HG03521 (cell line): ENCODE data around the gene PRKCZ.

Experiments used
- ATAC-seq: cut with Tn5 transposase; IDR thresholded peaks from one replicate; pipeline ENCODE4 v1.9.1; 2021; ENCODE audit warnings: mild to moderate bottlenecking, moderate library complexity; ENCODE audit not compliant: unreplicated experiment

The PRKCZ gene

DNA sequence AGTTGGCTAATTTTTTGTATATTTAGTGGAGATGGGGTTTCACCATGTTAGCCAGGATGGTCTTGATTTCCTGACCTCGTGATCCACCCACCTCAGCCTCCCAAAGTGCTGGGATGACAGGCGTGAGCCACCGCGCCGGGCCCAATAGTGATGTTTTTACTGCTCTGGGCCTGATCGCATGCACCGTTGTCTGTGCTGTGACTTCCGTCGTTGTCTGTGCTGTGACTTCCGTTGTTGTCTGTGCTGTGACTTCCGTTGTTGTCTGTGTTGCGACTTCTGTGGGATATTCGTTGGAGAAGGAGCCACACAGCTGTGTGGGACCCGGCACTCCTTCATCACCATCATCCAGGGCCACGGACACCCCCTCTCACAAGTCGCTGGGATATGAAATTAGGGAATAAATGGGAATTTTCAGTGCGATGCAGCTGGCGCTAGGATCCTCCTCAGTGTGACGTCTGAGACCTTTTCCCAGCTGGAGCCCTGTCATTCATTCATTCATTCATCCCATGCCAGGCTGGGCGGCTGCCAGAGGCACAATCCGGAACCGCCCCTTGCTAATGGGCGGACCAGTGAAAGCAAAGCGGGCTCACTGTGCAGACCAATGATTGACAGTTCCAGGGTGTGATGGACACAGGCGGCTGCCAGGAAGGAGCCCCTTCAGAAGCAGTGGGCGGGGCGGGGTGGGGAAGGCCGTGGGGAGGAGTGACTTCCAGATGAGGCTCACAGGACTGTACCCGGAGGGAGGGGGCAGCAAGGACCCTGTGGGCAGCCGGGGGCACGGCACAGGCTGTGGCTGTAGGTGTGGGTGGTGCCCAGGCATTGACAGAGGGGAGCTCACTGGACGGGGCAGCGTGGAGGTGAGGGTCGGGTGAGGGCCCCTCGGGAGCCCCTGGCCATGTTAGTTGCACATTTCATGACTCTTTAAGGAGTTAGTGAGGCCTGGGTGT, 48.9 kb downstream of the PRKCZ start:
- ATAC-seq: no peak

DNA sequence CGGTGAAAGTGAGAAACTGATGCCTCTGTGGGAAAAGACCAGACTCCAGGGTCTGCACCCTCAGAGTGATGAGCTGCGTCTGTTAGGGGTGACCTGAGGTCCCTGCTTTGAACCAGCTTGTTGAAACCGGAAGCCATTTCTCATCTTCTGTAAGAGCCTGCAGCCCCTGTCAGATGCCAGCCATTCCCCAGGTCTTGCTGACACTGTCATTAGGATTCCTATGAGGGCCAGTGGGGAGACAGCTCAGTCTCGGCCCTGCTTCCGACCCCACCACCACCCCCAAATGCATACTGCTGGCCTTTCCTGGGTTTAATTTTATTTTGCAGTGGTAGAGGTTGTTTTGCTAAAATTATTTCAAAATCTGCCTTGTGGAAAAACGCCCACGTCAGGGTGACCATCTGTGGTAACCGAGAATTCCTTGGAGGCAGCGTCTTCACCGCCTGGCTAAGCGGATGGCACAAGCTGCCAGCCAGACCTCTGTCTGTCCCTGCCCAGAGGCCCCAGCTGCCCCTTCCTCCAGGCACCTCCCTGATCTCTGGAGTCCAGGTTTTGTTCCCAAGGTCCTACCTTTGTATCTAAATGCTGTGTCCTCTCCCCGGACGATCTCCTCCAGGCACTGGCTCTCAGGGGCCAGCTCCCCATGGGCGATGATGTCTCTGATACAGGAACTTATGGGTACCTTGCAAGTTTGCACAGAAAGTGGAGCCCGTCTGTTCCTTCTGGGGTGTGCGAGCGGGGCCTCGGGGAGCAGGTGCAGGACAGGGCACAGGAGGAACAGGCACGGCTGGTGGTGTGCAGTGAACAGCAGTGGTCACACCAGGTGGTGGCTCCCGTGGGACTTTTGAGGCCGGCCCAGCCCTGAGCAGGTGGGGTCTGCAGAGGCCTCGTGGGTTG, 49.9 kb downstream of the PRKCZ start:
- ATAC-seq: no peak

DNA sequence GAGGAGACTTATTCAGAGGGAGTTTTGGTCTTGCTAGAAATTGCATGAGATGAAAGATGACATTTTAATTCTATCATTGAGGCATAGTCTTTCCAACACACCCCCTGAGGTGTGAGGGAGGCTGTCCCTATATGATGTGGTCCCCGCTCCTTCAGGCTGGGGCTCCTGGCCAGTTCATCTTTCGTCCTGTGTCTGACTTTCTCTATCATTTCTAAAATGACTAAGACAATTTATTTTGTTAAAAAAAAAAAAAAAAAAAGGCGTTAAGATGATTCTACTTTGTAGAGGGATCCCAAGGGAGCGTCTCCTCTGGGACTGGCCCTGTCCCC, 50.5 kb downstream of the PRKCZ start:
- ATAC-seq: no peak

DNA sequence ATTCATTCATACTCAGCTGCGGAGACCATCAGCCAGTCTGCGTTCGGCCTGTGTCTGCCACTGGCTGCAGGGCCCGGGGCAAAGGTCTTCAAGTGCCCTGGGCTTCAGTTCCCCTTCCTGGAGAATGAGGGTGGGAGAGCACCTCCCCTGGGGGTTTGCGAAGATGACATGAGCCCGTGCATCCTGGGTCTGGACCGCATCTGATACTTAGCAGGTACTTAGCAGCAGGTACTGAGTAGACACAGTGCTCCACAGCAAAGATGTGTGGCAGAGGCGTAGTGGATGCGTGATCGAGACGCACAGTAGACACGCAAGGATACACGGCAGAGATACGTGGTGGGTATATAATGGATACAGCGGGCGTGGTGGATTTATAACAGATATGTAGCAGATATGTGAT, 51.3 kb downstream of the PRKCZ start:
- ATAC-seq: no peak

DNA sequence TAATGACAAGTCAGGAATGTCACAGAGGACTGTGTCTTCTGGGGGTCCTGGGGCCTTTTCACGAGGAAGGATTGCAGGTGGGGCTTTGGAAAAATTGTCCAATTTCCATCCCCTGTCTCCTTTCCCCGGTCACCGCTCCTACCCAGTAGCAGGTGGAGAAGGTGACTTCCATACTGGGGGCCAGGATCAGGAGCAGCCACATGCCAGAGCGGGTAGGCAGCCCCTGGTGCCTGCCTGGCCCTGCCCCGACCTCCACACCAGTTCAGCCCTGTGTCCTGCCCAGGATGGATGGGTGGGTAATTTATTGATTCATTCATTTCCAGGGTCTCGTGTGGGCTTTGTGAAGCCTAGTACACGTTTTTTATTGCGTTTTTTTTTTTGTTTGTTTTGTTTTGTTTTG, 51.7 kb downstream of the PRKCZ start:
- no peak for ATAC-seq

DNA sequence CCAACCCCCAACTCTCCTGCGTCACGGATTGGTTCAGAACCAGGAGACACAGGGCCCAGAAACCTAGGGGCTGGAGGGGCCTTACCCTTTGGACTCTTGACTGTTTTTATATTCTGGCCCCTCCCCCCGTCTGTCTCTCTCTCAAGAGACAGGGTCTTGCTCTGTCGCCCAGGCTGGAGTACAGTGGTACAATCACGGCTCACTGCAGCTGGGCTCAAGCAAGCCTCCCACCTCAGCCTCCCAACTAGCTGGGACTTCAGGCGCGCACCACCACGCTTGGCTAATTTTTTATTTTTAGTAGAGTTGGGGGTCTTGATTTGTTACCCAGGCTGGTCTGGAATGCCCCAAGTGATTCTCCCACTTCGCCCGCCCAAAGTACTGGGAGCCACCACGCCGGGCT, 52.5 kb downstream of the PRKCZ start:
- ATAC-seq: no peak

DNA sequence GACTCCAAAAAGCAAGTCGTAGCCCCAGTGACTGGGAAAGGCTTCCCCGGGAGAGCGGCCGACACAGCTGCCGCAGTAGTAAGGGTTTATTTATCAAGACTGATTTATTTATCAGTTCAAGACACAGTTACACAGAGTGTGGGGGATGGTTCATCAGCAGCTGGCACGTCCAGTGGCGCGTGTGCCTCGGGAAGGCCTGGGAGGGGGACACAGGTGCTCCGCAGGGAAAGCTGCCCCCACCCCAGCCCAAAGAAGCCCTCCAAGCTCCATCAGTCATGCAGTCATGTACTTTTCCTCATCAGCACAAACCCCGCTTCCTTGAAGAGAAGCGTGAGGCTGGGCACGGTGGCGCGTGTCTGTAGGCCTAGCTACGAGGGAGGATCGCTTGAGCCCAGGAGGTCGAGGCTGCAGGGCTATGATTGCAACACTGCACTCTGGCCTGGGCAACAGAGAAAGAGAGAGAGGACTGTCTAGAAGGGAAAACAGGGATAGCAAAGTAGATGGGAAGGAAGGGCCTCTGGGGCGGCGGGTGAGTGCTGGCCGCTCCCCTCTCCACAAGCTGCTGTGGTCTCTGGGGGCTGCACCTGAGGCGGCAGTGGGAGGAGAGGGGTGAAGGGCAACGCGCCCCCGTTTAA, 53.2 kb downstream of the PRKCZ start:
- ATAC-seq: no peak

DNA sequence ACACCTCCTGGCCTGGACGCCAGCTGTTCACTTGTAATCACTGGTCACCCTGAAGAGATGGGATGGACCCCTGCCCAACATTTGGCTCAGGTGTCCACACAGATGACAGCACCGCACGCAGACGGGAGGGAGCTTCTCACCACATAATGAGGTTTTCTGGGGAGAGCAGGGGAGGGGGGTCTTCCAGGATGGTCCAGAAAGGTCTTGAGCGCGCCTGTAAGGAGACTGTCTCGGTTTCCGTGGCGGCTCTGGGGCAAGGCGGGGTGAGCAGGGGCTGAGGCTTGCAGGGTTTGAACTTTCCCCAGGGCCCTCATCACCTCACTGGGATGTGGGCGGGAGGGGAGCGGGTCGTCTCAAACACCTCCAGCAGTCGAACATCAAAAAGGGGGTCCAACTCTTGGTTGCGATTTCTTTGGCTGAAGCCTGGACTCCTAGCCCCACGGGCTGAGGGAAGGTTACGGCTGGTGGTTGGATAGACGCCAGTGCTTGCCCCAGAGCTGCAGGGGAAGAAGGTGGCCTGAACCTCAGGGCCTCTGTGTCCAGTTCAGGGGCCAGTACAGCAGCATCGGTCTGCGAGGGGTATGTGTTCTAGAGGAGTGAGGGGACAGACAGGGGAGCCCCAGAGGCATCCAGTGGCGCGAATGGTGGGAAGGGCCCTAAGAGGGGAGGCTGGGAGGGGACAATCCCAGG, 53.8 kb downstream of the PRKCZ start:
- no peak for ATAC-seq

DNA sequence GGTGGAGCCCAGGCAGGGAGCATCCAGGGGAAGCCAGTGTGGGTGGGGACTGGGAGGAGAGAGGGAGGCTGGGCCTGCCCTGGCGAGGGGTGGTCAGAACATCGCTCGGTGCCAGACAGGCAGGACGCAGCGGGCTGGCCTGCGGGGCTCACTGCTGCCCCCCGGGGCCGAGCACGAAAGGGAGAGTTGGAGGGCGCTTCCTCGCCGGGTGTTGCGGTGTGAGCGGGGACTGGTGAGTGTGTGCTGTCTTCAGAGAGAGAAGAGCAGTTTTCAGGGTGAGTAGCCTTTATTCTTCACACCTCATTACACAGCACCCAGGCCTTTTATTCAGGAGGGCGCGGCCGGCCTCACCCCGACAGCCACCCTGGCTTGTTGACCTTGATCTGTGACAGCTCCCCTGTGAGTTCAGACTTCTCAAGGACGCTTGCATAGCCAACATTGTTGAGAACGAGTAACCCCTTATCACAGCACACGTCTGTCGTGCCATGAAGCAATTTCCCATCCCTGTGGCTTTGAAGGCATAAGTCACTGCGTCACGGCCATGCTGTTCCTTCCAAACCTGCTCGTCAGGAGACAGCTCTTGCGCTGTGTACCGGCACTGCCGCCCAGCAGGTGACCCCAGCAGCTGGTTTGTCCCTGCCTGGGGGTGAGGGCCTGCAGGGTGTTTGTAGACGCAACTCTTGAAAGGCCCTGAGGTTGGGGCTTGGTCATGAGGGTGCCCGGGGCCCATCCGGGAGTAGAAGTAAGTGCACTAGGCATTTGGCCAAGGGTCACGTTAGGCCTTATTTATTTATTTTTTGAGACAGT, 54.6 kb downstream of the PRKCZ start:
- no peak for ATAC-seq

DNA sequence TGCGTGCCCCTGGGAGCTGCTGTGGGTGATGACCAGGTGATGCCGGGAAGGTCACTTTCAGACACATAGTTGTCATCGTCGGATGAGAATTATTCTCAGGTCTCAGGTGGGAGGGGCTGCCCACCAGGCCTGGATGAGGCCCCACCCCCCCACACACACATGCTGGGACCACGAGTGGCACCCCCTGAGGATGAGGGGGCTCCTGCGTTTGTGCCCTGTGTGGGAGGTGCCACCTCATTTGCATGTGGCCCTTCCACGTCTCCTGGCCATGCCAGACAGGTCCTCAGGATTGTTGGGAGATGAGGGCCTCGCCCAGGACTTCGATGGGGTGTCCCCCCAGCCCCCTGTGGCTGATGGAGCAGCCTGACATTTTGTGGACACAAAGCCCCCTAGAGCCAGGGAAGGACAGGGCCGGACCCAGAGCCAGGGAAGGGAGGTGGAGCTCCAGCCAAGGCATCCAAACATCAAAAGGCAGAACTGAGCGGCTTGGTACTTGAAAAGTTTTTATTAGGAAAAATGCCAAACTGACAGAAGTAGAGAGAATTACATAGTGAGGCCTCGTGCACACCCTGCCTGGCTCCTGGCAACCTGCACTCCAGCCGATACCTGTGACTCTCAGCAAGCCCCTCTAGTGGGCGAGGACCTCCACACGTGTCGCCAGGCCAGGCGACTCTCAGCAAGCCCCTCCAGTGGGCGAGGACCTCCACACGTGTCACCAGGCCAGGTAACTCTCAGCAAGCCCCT, 55.7 kb downstream of the PRKCZ start:
- ATAC-seq: no peak

DNA sequence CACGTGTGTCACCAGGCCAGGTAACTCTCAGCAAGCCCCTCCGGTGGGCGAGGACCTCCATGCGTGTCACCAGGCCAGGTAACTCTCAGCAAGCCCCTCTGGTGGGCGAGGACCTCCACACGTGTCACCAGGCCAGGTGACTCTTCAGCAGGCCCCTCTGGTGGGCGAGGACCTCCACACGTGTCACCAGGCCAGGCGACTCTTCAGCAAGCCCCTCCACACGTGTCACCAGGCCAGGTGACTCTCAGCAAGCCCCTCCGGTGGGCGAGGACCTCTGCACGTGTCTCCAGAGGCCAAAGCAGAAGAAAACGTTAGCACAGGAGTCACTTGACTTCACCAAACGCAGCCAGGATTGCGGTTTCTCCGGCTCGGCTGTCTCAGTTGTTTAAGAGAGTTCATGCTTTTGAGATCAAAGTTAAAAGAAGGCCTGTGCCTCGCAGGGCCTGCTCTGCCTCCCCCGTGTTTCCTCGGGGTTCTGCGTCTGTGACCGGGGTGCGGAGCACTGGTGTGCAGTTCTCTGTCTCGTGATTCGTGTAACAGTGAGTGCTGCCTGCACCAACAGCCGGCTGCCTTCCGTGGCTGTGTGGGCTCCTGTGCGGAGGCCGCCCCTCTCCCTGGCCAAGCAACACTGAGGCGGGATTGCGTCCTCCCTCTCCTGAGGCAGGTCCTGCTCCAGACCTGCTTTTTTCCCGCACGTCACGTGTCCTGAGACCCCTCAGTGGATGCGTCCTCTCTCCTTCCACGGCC, 56.6 kb downstream of the PRKCZ start:
- ATAC-seq: no peak

DNA sequence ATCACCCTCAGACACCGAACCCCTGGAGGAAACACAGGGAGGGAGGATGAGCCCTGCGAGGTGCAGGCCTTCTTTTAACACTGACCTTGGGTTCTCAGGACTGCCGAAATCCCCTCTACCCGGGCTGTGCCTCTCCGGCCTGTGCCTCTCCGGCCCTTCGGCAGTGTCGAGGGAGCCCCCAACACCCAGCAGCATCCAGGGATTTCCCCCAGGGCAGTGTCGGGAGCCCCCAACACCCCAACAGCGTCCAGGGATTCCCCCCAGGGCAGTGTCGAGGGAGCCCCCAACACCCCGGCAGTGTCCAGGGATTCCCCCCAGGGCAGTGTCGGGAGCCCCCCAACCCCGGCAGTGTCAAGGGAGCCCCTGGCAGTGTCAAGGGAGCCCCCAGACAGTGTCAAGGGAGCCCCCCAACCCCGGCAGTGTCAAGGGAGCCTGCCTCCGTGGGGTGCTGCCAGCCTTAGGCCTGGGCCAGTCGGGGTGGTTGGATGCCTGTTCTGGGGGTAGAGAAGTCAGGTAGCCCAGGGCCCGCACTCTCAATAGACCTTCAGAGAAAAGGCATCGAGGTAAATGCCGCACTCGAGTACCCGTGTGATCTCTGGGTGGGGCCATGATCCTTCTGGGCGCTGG, 57.5 kb downstream of the PRKCZ start:
- no peak for ATAC-seq

DNA sequence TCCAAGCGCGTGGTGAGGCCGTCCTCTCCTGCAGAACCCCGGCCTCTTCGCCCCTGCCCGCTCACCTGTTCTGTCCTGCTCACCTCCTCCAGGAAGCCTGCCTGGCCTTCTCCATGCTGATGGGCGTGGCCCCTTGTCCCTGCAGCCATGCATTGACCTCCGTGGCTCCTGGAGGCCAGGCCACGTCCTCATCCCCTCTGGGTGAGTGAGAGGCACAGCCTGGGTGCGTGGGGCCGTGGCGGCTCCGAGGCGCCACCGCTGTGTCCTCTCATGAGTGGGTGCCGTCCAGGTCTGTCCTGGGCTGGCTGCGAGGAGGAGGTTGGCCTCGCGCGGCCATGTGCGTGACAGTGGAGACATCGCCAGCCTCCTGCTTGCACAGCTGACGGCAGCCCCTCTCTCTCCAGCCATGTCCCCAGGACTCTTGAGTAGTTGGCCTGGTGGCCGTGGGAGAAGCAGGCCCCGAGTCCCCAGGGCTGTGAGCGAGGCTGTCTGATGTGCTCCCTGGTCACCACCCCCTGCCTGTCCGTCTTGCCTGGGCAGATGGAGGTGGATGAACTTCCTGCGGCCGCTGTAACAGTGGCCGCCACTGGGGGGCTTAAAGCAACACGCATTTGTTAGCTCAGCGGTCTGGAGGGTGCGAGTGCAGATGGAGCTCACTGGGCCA, 58.1 kb downstream of the PRKCZ start:
- ATAC-seq: no peak

DNA sequence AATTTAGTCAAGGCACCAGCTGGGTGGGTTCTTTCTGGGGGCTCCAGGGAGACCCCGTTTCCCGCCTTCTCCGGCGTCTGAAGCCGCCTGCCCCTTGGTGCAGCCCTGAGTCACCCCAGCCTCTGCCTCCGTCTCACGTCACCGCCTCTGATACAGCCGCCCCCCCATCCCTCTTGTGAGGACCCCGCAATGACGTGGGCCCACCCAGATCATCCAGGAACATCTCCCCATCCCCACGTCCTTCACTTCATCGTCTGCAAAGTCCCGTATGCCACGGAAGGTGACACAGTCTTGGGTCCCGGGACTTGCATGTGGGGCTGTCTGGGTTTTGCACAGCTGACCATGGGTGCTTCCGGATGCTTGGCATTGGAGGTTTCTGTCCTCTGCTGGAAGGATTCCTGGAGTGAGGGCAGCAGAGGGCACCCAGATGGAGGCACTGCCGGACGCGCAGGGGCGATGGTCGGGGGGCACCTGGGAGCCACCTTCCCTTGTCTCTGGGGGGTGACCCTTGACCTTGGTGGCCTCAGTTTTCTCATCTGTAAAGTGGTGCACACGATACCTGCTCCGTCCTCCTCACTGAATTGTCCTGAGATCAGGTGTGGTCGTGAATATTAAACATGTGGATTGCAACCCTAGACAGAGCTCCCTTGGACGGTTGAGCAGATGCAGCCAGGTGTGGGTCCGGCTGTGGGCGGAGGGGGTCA, 58.8 kb downstream of the PRKCZ start:
- ATAC-seq: no peak

DNA sequence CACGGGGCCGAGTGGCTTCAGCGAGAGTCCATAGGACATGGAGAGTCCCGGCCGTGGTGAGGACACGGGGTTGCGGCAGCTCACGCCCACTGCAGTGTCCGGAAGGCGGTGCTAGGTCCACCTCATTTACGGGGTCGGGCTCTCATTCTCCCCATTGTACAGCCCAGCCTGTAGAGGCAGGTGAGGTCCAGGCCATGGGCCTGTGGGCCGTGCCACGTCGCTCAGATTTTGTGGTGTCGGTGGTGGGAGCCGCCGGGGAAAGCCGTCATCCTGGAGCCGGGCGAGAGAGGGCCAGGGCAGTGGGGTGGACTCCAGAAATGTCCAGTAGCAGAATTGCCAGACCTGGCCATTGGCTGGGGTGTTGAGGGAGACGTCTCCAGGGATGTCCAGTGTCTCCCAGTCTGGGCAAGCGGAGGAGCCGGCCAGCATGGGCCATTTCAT, 59.4 kb downstream of the PRKCZ start:
- no peak for ATAC-seq

DNA sequence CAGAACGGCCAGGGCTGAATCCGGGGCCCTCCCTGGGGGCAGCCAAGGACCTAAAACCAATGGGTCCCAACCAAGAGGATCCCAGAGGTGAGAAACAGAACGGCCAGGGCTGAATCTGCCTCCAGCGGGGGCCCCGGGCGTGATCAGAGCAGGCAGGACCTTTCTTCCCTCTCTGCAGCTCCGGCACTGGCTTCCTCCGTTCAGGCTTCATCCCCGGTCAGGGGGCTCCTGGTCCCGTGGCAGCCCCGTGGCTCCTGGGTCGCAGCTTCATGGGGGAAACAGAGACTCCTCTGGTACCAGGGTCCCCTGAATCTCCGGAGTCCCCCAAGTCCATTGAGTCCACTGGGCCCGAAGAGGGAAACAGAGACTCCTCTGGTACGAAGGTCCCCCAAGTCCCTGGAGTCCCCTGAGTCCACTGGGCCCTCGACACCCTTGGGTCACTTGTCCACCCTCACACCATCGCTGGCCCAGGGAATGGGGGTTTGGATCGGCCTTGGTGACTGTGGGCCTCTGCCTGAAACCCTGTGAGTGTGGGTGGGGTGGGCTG, 60.1 kb downstream of the PRKCZ start:
- no peak for ATAC-seq
